CD4-positive, alpha-beta T cell treated with Interleukin-6 for 4 hours (primary cell): ENCODE data around the gene THAP4.
"Not testable (repeated sequence)": the region's sequence is repeated elsewhere in the genome, so short reads cannot be mapped to it uniquely, and the experiment has no call there.

Experiments used
- DNase-seq: peaks from one replicate; pipeline ENCODE4 v3.0.0-alpha.2; 2020; ENCODE audit warnings: mixed read lengths

Gene THAP4

DNA sequence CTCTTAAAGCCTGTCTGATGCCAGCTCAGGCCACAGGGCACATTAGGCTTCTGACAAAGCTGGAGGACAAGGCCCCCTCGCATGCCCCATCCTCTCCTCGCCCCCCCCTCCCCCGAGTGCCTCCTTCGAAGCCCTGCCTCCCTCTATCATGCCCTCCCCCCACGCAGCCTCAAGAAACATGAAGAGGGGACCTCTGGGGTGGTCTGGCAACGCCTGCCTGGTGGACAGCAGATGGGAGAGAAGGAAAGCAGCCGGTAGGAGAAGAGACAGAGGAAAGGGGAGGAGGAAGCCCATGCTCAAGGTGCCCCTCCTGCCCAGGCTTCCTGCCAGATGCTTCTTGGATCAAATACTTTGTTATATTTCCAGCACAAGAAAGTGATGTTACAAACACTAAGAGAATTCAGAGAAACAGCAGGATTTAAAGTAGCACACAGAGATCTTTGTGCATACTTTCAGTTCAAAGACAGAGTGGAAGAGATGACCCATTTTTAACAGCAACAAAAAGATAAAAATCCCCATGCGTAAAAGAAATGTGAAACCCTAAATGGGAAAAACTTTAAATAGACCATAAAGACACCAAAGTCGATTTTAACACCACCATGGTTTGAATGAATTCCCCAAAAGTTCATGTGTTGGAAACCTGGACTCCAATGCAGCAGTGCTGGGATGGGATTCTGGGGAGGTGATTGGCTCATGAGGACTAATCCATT is 59.4 kb downstream of the THAP4 start:
- no peak for DNase-seq

GRCh38 chr2:241576293-241576654 is 60.7 kb downstream of the THAP4 start:
- DNase-seq, result no peak

- no peak for DNase-seq
These were observed 61.2 kb downstream of the THAP4 start for GRCh38 chr2:241575624-241576292.

DNA sequence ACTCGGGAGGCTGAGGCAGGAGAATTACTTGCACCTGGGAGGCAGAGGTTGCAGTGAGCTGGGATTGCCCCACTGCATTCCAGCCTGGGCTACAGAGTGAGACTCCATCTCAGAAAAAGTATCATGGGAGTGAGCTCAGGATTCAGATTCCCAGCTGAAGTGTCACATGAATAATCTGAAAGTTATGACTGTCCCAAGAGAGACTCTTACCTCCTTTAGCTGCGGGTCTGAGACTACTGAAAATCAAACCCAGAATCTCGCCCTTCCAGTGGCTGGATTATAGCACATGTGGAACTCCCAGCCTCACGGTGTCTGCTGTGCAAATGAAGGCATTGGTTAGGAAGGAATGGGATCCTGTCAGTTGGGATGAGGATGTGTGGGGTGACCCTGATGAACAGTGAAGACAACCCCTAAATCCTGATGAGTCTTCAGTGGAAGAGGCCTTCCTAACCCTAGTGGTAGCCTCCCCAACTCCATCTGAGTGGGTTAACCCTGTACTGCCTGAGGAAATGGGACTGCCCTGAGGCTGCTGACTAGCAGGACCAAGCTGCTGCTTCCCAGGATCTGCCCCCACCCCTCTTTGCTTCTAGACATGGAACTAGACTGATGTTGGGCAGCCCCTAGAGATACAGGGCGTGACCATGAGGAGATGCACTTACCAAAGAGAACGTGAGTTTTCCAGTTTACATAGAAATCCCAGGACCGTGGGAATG is 61.9 kb downstream of the THAP4 start:
- DNase-seq, result no peak

- DNase-seq, result no peak
These were observed 63.2 kb downstream of the THAP4 start for GRCh38 chr2:241573741-241574140.

DNA sequence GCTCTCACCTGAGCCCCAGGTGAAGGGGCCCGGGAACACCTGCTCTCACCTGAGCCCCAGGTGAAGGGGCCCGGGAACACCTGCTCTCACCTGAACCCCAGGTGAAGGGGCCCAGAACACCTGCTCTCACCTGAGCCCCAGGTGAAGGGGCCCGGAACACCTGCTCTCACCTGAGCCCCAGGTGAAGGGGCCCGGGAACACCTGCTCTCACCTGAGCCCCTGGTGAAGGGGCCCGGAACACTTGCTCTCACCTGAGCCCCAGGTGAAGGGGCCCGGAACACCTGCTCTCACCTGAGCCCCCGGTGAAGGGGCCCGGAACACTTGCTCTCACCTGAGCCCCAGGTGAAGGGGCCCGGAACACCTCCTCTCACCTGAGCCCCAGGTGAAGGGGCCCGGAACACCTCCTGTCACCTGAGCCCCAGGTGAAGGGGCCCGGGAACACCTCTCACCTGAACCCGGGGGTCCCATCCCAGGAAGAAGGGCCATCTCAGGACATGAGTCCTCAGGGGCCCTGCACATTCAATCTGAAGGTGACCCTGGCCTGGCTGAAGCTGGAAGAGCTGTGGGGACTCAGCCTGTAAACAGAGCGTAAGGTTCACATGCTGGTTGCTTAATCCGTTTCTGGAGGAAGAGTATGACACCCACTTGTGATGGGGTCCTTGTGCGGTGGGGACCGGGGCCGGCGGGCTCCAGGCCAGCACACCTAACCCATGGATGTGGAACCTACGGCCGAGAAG is 63.9 kb downstream of the THAP4 start:
- not testable (repeated sequence) for DNase-seq

GRCh38 chr2:241571821-241572620 is 64.9 kb downstream of the THAP4 start:
- no peak for DNase-seq

DNA sequence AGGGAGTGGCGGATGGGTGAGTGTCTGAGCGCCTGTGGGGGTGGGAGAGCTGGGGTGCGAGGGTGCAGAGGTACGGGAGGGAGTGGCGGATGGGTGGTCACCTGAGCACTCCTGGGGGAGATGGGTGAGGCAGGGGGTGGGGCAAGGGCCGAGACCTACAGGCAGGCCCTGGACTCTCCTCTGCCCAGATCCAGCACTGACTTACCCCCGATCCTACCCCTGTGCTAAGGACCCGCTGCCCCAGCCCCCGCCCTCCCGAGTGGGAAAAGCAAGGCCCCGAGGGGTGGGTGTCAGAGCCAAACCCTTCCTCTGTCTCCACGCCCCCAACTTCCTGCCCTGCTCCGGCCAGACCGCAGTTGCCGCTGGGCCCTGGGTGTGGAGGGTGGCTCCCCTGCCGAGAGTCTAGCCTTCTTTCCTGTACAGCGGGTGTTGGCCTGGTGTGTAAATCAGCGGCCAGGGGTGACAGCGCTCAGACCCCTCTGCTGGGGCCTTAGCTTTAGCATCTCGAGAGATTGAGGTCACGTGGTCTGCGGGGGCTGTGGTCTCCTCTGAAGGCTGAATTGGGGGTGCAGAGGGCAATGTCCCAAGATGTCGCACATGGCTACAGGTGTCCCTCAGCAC is 65.9 kb downstream of the THAP4 start:
- DNase-seq, result no peak

- no peak for DNase-seq
These were observed 67.1 kb downstream of the THAP4 start for GRCh38 chr2:241569831-241570281.

DNA sequence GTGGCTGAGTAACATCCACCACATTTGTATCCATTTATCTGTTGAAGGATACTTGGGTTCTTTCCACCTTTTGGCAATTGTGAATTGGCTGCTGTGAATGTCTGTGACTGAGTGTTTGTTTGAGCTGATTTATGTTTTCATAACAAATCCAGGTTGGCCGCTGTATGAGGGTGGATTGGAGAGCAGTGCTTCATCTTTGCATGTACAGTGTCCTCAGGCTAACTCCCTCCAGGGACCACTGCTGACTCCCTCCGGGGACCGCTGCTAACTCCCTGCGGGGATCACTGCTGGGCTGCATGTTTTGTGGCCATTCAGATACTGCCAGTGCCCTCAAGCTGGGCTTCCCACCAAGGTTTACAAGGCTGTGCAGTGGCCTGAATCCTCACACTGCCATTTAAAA is 68.2 kb downstream of the THAP4 start:
- DNase-seq, result no peak

- DNase-seq, result no peak
These were observed 69.2 kb downstream of the THAP4 start for GRCh38 chr2:241567776-241568175.

DNA sequence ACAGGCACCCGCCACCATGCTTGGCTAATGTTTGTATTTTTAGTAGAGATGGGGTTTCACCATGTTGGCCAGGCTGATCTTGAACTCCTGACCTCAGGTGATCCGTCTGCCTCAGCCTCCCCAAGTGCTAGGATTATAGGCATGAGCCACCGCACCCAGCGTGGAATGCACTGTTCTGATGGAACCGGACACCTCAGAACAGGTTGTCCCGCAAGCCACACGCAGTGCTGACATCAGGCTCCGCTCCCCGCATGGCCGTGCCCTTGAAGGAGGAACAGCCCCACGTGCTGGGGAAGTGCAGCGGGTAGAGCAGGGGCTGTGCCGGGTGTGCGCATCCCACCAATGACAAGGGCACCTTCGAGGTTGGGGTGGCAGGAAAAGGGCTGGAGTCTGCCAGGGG is 69.7 kb downstream of the THAP4 start:
- DNase-seq, result not testable (repeated sequence)

DNA sequence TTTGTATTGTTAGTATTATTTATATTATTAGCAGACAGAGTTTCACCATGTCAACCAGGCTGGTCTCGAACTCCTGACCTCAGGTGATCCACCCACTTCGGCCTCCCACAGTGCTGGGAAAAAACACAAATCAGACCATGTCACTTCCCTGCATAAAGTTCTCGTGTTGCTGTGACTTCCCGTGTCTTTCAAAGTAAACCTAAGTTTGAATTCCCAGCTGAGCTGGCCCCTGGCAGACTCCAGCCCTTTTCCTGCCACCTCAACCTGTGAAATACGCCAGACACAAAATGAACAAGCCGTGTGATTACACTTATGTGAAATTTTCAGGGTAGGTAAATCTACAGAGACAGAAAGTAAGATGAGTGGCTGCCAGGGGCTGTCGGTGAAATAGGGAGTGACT is 70.5 kb downstream of the THAP4 start:
- no peak for DNase-seq

- not testable (repeated sequence) for DNase-seq
These were observed 70.9 kb downstream of the THAP4 start for GRCh38 chr2:241566021-241566420.

DNA sequence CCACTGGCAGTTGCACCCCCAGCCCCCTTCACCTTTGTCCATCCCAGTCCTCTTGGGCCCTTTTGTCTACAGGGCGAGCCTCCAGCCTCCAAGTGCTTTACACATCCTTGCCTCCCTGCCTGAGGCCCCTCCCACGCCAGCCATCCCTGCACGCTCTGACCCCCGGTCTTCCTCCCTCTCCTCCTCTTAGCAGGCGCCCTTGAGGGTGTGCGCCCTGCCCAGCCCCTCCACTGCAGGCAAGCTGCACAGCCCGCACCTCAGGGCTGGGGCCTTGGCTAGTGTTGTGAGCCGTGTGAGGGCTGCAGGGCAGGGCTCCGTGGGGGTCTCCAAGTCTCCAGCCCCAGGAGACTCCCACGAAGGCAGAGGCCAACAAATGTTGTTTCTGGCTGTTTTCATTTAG is 71.5 kb downstream of the THAP4 start:
- DNase-seq, result no peak

- no peak for DNase-seq
These were observed 72.2 kb downstream of the THAP4 start for GRCh38 chr2:241564596-241565410.

GRCh38 chr2:241563981-241564595 is 72.9 kb downstream of the THAP4 start:
- DNase-seq, result no peak

- no peak for DNase-seq
These were observed 73.4 kb downstream of the THAP4 start for GRCh38 chr2:241563571-241563980.

GRCh38 chr2:241563031-241563507 is 73.9 kb downstream of the THAP4 start:
- DNase-seq, result no peak

- DNase-seq, result no peak
These were observed 74.6 kb downstream of the THAP4 start for GRCh38 chr2:241562269-241562891.
